ENCODE results near the gene TBC1D16. TPM values are rescaled to one million over a fixed set of nuclear protein-coding genes. Genes with fewer than 3 reads are reported as not detected.

TBC1D16 gene
- total RNA-seq, 2 experiments from 2014 or later = 0.74 to 1.2 TPM

GRCh38 chr17:79932451-79933306 lies 103.0 kb downstream of the TBC1D16 start:
- DNase-seq = no peak
- Mint-ChIP-seq H3K9me3 (no peaks in the 10 kb centered on the region), H3K36me3 (ENCODE audit: low read depth) (no peaks in the 10 kb centered on the region), H3K27ac (peak overlapping the region; percentile 16), H3K4me3 (no peak overlapping the region), H3K27me3 (peaks cover 48% of the 10 kb centered on the region), H3K4me1 (peaks cover 16% of the 10 kb centered on the region)
- ChIA-PET CTCF (no interaction called here), POLR2A (no interaction called here)

- Mint-ChIP-seq H3K4me3 (no peak overlapping the region), H3K27ac (peak overlapping the region; percentile 41), H3K27me3 (peaks cover 45% of the 10 kb centered on the region), H3K9me3 (no peaks in the 10 kb centered on the region), H3K36me3 (ENCODE audit: low read depth) (no peaks in the 10 kb centered on the region), H3K4me1 (peaks cover 24% of the 10 kb centered on the region)
- POLR2A ChIA-PET = no interaction called here
- CTCF ChIA-PET = interaction anchor here (1.0 kb wide), 1 partner anchor 31 kb away, joined by 3 read pairs; no protein-coding TSS in a partner anchor
- DNase-seq = no peak
Measured at GRCh38 chr17:79931817-79932309, 103.8 kb downstream of the TBC1D16 start.

- Mint-ChIP-seq H3K36me3 (ENCODE audit: low read depth) (no peaks in the 10 kb centered on the region), H3K9me3 (no peaks in the 10 kb centered on the region), H3K27ac (peak overlapping the region; percentile 50), H3K4me3 (no peak overlapping the region), H3K4me1 (peaks cover 25% of the 10 kb centered on the region), H3K27me3 (peaks cover 45% of the 10 kb centered on the region)
- ChIA-PET CTCF (interaction anchor here (0.6 to 1.0 kb wide), 2 partner anchors 32 to 1059 kb away, joined by 3 read pairs; no protein-coding TSS in a partner anchor), POLR2A (no interaction called here)
- no peak for DNase-seq
Measured at GRCh38 chr17:79930877-79931816, 104.5 kb downstream of the TBC1D16 start.

GRCh38 chr17:79930062-79930876 lies 105.4 kb downstream of the TBC1D16 start:
- Mint-ChIP-seq H3K4me1 (peaks cover 28% of the 10 kb centered on the region), H3K9me3 (no peaks in the 10 kb centered on the region), H3K27ac (peak overlapping the region; percentile 50)

GRCh38 chr17:79929257-79930061 lies 106.2 kb downstream of the TBC1D16 start:
- ChIA-PET CTCF (no interaction called here), POLR2A (no interaction called here)
- Mint-ChIP-seq H3K4me1 (peaks cover 36% of the 10 kb centered on the region), H3K27me3 (peaks cover 42% of the 10 kb centered on the region), H3K9me3 (no peaks in the 10 kb centered on the region), H3K27ac (no peak overlapping the region), H3K4me3 (no peak overlapping the region), H3K36me3 (ENCODE audit: low read depth) (no peaks in the 10 kb centered on the region)
- DNase-seq = no peak

More at GRCh38 chr17:79930062-79930876, 105.4 kb downstream of the TBC1D16 start:
- no peak for DNase-seq
- no peaks in the 10 kb centered on the region for H3K36me3 Mint-ChIP-seq (ENCODE audit: low read depth)
- POLR2A ChIA-PET = no interaction called here
- peaks cover 42% of the 10 kb centered on the region for H3K27me3 Mint-ChIP-seq
- no peak overlapping the region for H3K4me3 Mint-ChIP-seq
- CTCF ChIA-PET = no interaction called here

GRCh38 chr17:79928502-79929256 lies 107.0 kb downstream of the TBC1D16 start:
- H3K4me1 Mint-ChIP-seq = peaks cover 33% of the 10 kb centered on the region

GRCh38 chr17:79927688-79928501 lies 107.8 kb downstream of the TBC1D16 start:
- no peak for DNase-seq
- Mint-ChIP-seq H3K4me1 (peaks cover 26% of the 10 kb centered on the region), H3K36me3 (ENCODE audit: low read depth) (no peaks in the 10 kb centered on the region), H3K27ac (no peak overlapping the region), H3K27me3 (peaks cover 28% of the 10 kb centered on the region), H3K4me3 (no peak overlapping the region), H3K9me3 (no peaks in the 10 kb centered on the region)
- ChIA-PET POLR2A (no interaction called here), CTCF (no interaction called here)

More at GRCh38 chr17:79928502-79929256, 107.0 kb downstream of the TBC1D16 start:
- ChIA-PET CTCF (interaction anchor here (0.6 kb wide), 1 partner anchor 203 kb away, joined by 4 read pairs; no protein-coding TSS in a partner anchor), POLR2A (no interaction called here)
- Mint-ChIP-seq H3K4me3 (no peak overlapping the region), H3K27ac (peak overlapping the region; percentile 34), H3K9me3 (no peaks in the 10 kb centered on the region), H3K27me3 (peaks cover 36% of the 10 kb centered on the region), H3K36me3 (ENCODE audit: low read depth) (no peaks in the 10 kb centered on the region)
- no peak for DNase-seq

- peak overlapping the region; percentile 36 for H3K27ac Mint-ChIP-seq
- peak; percentile 16 for DNase-seq
Measured at GRCh38 chr17:79927136-79927661, 108.5 kb downstream of the TBC1D16 start.

GRCh38 chr17:79926605-79927135 lies 109.0 kb downstream of the TBC1D16 start:
- no peak overlapping the region for H3K4me3 Mint-ChIP-seq

More at GRCh38 chr17:79927136-79927661, 108.5 kb downstream of the TBC1D16 start:
- Mint-ChIP-seq H3K9me3 (no peaks in the 10 kb centered on the region), H3K36me3 (ENCODE audit: low read depth) (no peaks in the 10 kb centered on the region), H3K4me1 (peaks cover 24% of the 10 kb centered on the region), H3K27me3 (peaks cover 21% of the 10 kb centered on the region), H3K4me3 (no peak overlapping the region)
- CTCF ChIA-PET = interaction anchor here (2.1 kb wide), 1 partner anchor 19 kb away, joined by 6 read pairs; no protein-coding TSS in a partner anchor
- POLR2A ChIA-PET = no interaction called here

GRCh38 chr17:79926142-79926604 lies 109.5 kb downstream of the TBC1D16 start:
- Mint-ChIP-seq H3K4me3 (no peak overlapping the region), H3K4me1 (peaks cover 28% of the 10 kb centered on the region), H3K36me3 (ENCODE audit: low read depth) (no peaks in the 10 kb centered on the region), H3K27me3 (peaks cover 11% of the 10 kb centered on the region), H3K27ac (no peak overlapping the region), H3K9me3 (no peaks in the 10 kb centered on the region)
- ChIA-PET CTCF (interaction anchor here (0.6 to 2.1 kb wide), 3 partner anchors 10 to 71 kb away, joined by 3 to 6 read pairs (median 3); no protein-coding TSS in a partner anchor), POLR2A (no interaction called here)
- DNase-seq = no peak

More at GRCh38 chr17:79926605-79927135, 109.0 kb downstream of the TBC1D16 start:
- peak overlapping the region; percentile 36 for H3K27ac Mint-ChIP-seq
- peaks cover 25% of the 10 kb centered on the region for H3K4me1 Mint-ChIP-seq
- H3K9me3 Mint-ChIP-seq = no peaks in the 10 kb centered on the region
- CTCF ChIA-PET = interaction anchor here (0.6 to 2.1 kb wide), 2 partner anchors 19 to 71 kb away, joined by 3 to 6 read pairs; no protein-coding TSS in a partner anchor
- H3K27me3 Mint-ChIP-seq = peaks cover 16% of the 10 kb centered on the region
- DNase-seq = no peak
- H3K36me3 Mint-ChIP-seq (ENCODE audit: low read depth) = no peaks in the 10 kb centered on the region
- POLR2A ChIA-PET = no interaction called here

Measured in activated CD4-positive, alpha-beta T cell treated with anti-CD3 and anti-CD28 coated beads, Interleukin-2, amount 10 ng/mL, durations not matched to agents 7 days and 5 days (primary cell).